H1 (cell line): Measurements from ENCODE around the gene INAFM2. TPM values are rescaled to one million over a fixed set of nuclear protein-coding genes. Genes with fewer than 3 reads are reported as not detected.
A peak's percentile ranks its signal among the peaks of the same experiment; 100 is the strongest.

Experiments
- CTCF ChIA-PET: fragments of 300-600 bp; sonication (Branson Sonifier 250); formaldehyde crosslinking; loops from one replicate; lab custom pipeline; 2021; ENCODE audit not compliant: partially characterized antibody; lab: Charles Lee
- POLR2A ChIA-PET: fragments of 300-600 bp; sonication (Branson Sonifier 250); formaldehyde crosslinking; loops from one replicate; lab custom pipeline; 2021; ENCODE audit warnings: inconsistent platforms; ENCODE audit not compliant: partially characterized antibody; lab: Charles Lee
- DNase-seq, 2 experiments: peaks; one replicate each; pipeline versions ENCODE4 v3.0.0 to v3.0.0-alpha.2; 2010 to 2022; ENCODE audit warnings: low spot score in 2 of 2, low read depth in 1 of 2, mixed read lengths in 1 of 2
- FAIRE-seq: peaks from 2 replicates; lab custom pipeline; 2011; peaks lifted over from hg19 to GRCh38; lab: Jason Lieb, UNC
- H2AFZ ChIP-seq: 2 replicates; pipeline ENCODE4 v1.8.1; 2012; ENCODE audit warnings: low read length, inconsistent platforms
- H2AK5ac ChIP-seq: 2 replicates; pipeline ENCODE4 v1.6.1; 2013; ENCODE audit warnings: low read depth, low read length
- H2BK120ac ChIP-seq: replicated peaks from 2 replicates; pipeline ENCODE3; 2013; ENCODE audit warnings: low read depth, low read length, inconsistent platforms
- H2BK12ac ChIP-seq: 2 replicates; pipeline ENCODE4 v1.6.1; 2013; ENCODE audit warnings: low read depth, low read length
- H2BK15ac ChIP-seq: 2 replicates; pipeline ENCODE4 v1.6.1; 2013; ENCODE audit warnings: low read length
- H2BK20ac ChIP-seq: 2 replicates; pipeline ENCODE4 v1.6.1; 2013; ENCODE audit warnings: low read length
- H2BK5ac ChIP-seq: 2 replicates; pipeline ENCODE4 v1.6.1; 2013; ENCODE audit warnings: low read depth, low read length
- H3K14ac ChIP-seq: 2 replicates; pipeline ENCODE4 v1.6.1; 2013; ENCODE audit warnings: inconsistent platforms; ENCODE audit not compliant: insufficient read length
- H3K18ac ChIP-seq: 2 replicates; pipeline ENCODE4 v1.6.1; 2013; ENCODE audit warnings: low read length; ENCODE audit errors: extremely low read depth
- H3K23ac ChIP-seq: 2 replicates; pipeline ENCODE4 v1.6.1; 2013; ENCODE audit warnings: inconsistent platforms; ENCODE audit not compliant: insufficient read length
- H3K23me2 ChIP-seq: 2 replicates; pipeline ENCODE4 v1.6.1; 2013; ENCODE audit warnings: low read depth, low read length
- H3K27ac ChIP-seq: 2 replicates; pipeline ENCODE4 v1.6.1; 2011; ENCODE audit warnings: low read depth, low read length, inconsistent platforms
- H3K27me3 ChIP-seq, 4 experiments: replicated peaks in 1 of 4; 1 replicate in 1 of 4; 2 replicates in 3 of 4; pipeline versions ENCODE4 v1.6.1 to v1.8.1; 2011 to 2013; ENCODE audit warnings: low read length in 3 of 4, mild to moderate bottlenecking in 3 of 4, inconsistent platforms in 2 of 4, mixed read lengths in 2 of 4, moderate library complexity in 1 of 4; ENCODE audit not compliant: control insufficient read depth in 3 of 4, insufficient read depth in 3 of 4; ENCODE audit errors: extremely low read depth in 1 of 4
- H3K36me3 ChIP-seq, 4 experiments: 2 replicates each; pipeline versions ENCODE4 v1.6.1 to v1.8.1; 2011 to 2013; ENCODE audit warnings: mild to moderate bottlenecking in 4 of 4, low read length in 3 of 4, moderate library complexity in 2 of 4, control low read depth in 1 of 4, inconsistent platforms in 1 of 4; ENCODE audit not compliant: insufficient read depth in 4 of 4, control insufficient read depth in 2 of 4
- H3K4ac ChIP-seq: replicated peaks from 2 replicates; pipeline ENCODE3; 2013; ENCODE audit warnings: low read length, low read depth, mixed read lengths, inconsistent platforms; ENCODE audit not compliant: insufficient read length
- H3K4me1 ChIP-seq, 4 experiments: replicated peaks in 1 of 4; 1 replicate in 1 of 4; 2 replicates in 3 of 4; pipeline versions ENCODE4 v1.6.1 to v1.8.1; 2011 to 2013; ENCODE audit warnings: low read length in 3 of 4, inconsistent platforms in 2 of 4, mixed read lengths in 1 of 4; ENCODE audit not compliant: insufficient read depth in 4 of 4, control insufficient read depth in 3 of 4
- H3K4me2 ChIP-seq, 2 experiments: 2 replicates each; pipeline versions ENCODE4 v1.6.1 to v1.8.1; 2011 to 2013; ENCODE audit warnings: low read depth in 2 of 2, low read length in 2 of 2, control low read depth in 1 of 2, inconsistent platforms in 1 of 2, mild to moderate bottlenecking in 1 of 2; ENCODE audit not compliant: insufficient read depth in 1 of 2
- H3K4me3 ChIP-seq, 4 experiments: fragments of 200-600, 300-600 bp in 1 of 4; sonication (generic), shearing (Covaris generic), sonication (Bioruptor Twin) in 1 of 4; 2 replicates each; pipeline versions ENCODE4 v1.5.1 to v1.8.1; 2011 to 2016; ENCODE audit warnings: low read length in 4 of 4, low read depth in 3 of 4, control low read depth in 2 of 4, inconsistent platforms in 2 of 4, mild to moderate bottlenecking in 2 of 4, mixed read lengths in 1 of 4, moderate library complexity in 1 of 4; ENCODE audit not compliant: insufficient read depth in 2 of 4; ENCODE audit errors: extremely low read depth in 1 of 4
- H3K56ac ChIP-seq: replicated peaks from 2 replicates; pipeline ENCODE3; 2013; ENCODE audit warnings: low read depth, mild to moderate bottlenecking, mixed read lengths, low read length, inconsistent platforms; ENCODE audit not compliant: insufficient read length
- H3K79me1 ChIP-seq: 2 replicates; pipeline ENCODE4 v1.6.1; 2013; ENCODE audit warnings: low read depth, low read length, control low read depth
- H3K79me2 ChIP-seq, 2 experiments: 2 replicates each; pipeline versions ENCODE4 v1.6.1 to v1.8.1; 2012 to 2013; ENCODE audit warnings: low read length in 2 of 2, mild to moderate bottlenecking in 2 of 2, inconsistent platforms in 1 of 2; ENCODE audit not compliant: insufficient read depth in 2 of 2, control insufficient read depth in 1 of 2
- H3K9ac ChIP-seq, 4 experiments: replicated peaks in 1 of 4; 1 replicate in 1 of 4; 2 replicates in 3 of 4; pipeline versions ENCODE4 v1.6.1 to v1.8.1; 2011 to 2013; ENCODE audit warnings: low read depth in 3 of 4, low read length in 3 of 4, control low read depth in 2 of 4, mild to moderate bottlenecking in 2 of 4, moderate library complexity in 2 of 4, inconsistent platforms in 1 of 4; ENCODE audit errors: extremely low read depth in 1 of 4
- H3K9me3 ChIP-seq, 2 experiments: 2 replicates each; pipeline versions ENCODE4 v1.6.1 to v1.8.1; 2012 to 2013; ENCODE audit warnings: mild to moderate bottlenecking in 2 of 2, moderate library complexity in 2 of 2, control low read depth in 1 of 2, inconsistent platforms in 1 of 2, low read depth in 1 of 2, low read length in 1 of 2, mixed read lengths in 1 of 2; ENCODE audit not compliant: insufficient read depth in 2 of 2
- H4K20me1 ChIP-seq, 2 experiments: replicated peaks in 1 of 2; 2 replicates each; pipeline versions ENCODE3 to v1.8.1; 2011 to 2013; ENCODE audit warnings: inconsistent platforms in 2 of 2, low read length in 2 of 2, mild to moderate bottlenecking in 1 of 2; ENCODE audit not compliant: insufficient read depth in 2 of 2, control insufficient read depth in 1 of 2
- H4K5ac ChIP-seq: 2 replicates; pipeline ENCODE4 v1.6.1; 2013; ENCODE audit warnings: low read length, low read depth, mixed read lengths, inconsistent platforms; ENCODE audit not compliant: insufficient read length
- H4K8ac ChIP-seq: 2 replicates; pipeline ENCODE4 v1.8.0; 2013; ENCODE audit warnings: mild to moderate bottlenecking, moderate library complexity, low read length, inconsistent platforms; ENCODE audit not compliant: insufficient read depth; ENCODE audit errors: extremely low read depth
- H4K91ac ChIP-seq: replicated peaks from 2 replicates; pipeline ENCODE3; 2013; ENCODE audit warnings: low read length, mixed read lengths, inconsistent platforms; ENCODE audit not compliant: insufficient read length
- CTBP2 ChIP-seq: IDR thresholded peaks from 2 replicates; pipeline ENCODE4 v1.7.0; 2011; ENCODE audit warnings: borderline replicate concordance, mild to moderate bottlenecking, moderate library complexity, mixed read lengths, low read length; ENCODE audit not compliant: insufficient read depth, insufficient read length
- E2F6 ChIP-seq: IDR thresholded peaks from 2 replicates; pipeline ENCODE4 v1.6.1; 2012; ENCODE audit warnings: inconsistent platforms
- TCF12 ChIP-seq: IDR thresholded peaks from 2 replicates; pipeline ENCODE4 v1.6.1; 2011; ENCODE audit warnings: low read depth, mild to moderate bottlenecking, low read length
- WGBS, 2 experiments: shearing (Covaris generic) in 1 of 2; methylation state at CpG; one replicate each; pipeline versions ENCODE4 v1.1.6 to v1.1.7; 2013 to 2015; ENCODE audit warnings: low lambda C conversion rate in 2 of 2, mixed read lengths in 2 of 2, inconsistent platforms in 1 of 2, low coverage in 1 of 2, missing lambda C conversion rate in 1 of 2; ENCODE audit not compliant: insufficient replicate concordance in 2 of 2, insufficient coverage in 1 of 2, insufficient read length in 1 of 2; ENCODE audit errors: extremely low coverage in 1 of 2, missing lambda C conversion rate in 1 of 2; 5-methylcytosine and 5-hydroxymethylcytosine counted together
- polyA plus RNA-seq, 7 experiments: library from polyadenylated mRNA; depleted of rRNA in 3 of 7; stranded (reverse) in 5 of 7; unstranded in 2 of 7; fragments of >200 nt in 5 of 7; fragments of 200-250 nt in 2 of 7; gene quantifications; 1 replicate in 5 of 7; 2 replicates in 1 of 7; 4 replicates in 1 of 7; pipeline versions ENCODE4 v1.2.1 to v1.2.3, GENCODE V29; 2011 to 2013; ENCODE audit warnings: missing spikeins in 2 of 7, mixed read lengths in 2 of 7
- total RNA-seq: library from RNA; stranded (reverse); fragmentation: NEBNext Ultra II Directional; extraction: Animal tissue kit (Norgen Biotek cat#: 25700); gene quantifications from 2 replicates; pipeline ENCODE4 v1.2.1, GENCODE V29; 2021

The INAFM2 gene
- total and polyA plus RNA-seq, 2 of the 8 experiments (the other 6 are each of a cell fraction or from before 2014, with no cell fraction given): 15.3 to 35.1 TPM

- 0 out of 2 replicates have a peak overlapping the region, but pooled peaks have one; percentile 67 for H2BK15ac ChIP-seq
- no peaks in the 10 kb centered on the region for H3K79me2 ChIP-seq
- FAIRE-seq (no peak), DNase-seq (no peak)
- H3K4ac ChIP-seq: no peak overlapping the region
- no peak overlapping the region for H2BK120ac ChIP-seq
- H3K23me2 ChIP-seq: no peaks in the 10 kb centered on the region
- 77% methylated on average over 9 of the region's 10 CpGs; no CpG with 5 or more reads in 1 of the 2 experiments for WGBS, 2 experiments
- no peaks in the 10 kb centered on the region for H3K36me3 ChIP-seq
- H3K56ac ChIP-seq: no peak overlapping the region
- H2BK20ac ChIP-seq: no peak overlapping the region
- H3K9ac ChIP-seq: no peak overlapping the region
- ChIA-PET CTCF (interaction anchor here (0.7 to 27.4 kb wide), 20 partner anchors 8 to 164 kb away, joined by 3 to 584 read pairs (median 8); partner anchors contain the start of genes ANKRD63, DISP2, INAFM2 and KNSTRN), POLR2A (interaction anchor here (1.3 to 2.5 kb wide), 4 partner anchors 9 to 77 kb away, joined by 4 to 8 read pairs (median 6); no protein-coding TSS in a partner anchor)
- H3K27ac ChIP-seq: no peak overlapping the region
- H3K27me3 ChIP-seq: 0 out of 7 replicates have a peak, but pooled peaks cover 0 to 2% (median 0%) of the 10 kb centered on the region in 4 experiments
- no peak overlapping the region for H3K23ac ChIP-seq
- no peak overlapping the region for H3K4me3 ChIP-seq
- no peak overlapping the region for H2BK12ac ChIP-seq
- peaks cover 0 to 18% (median 12%) of the 10 kb centered on the region in 4 experiments; a peak in 6 of 7 replicates for H3K4me1 ChIP-seq
- H2AK5ac ChIP-seq: no peak overlapping the region
- H3K9me3 ChIP-seq: no peaks in the 10 kb centered on the region
- no peak overlapping the region for H4K5ac ChIP-seq
- H3K4me2 ChIP-seq: no peak overlapping the region
- H2BK5ac ChIP-seq: no peak overlapping the region
- H3K18ac ChIP-seq: no peak overlapping the region
- H3K14ac ChIP-seq: no peak overlapping the region
- H3K79me1 ChIP-seq: no peaks in the 10 kb centered on the region
- H2AFZ ChIP-seq: no peak overlapping the region
- H4K8ac ChIP-seq: no peak overlapping the region
- TF ChIP-seq CTBP2: no peak
- TF ChIP-seq E2F6: no peak
- TF ChIP-seq TCF12: no peak
- H4K20me1 ChIP-seq: no peaks in the 10 kb centered on the region
- no peak overlapping the region for H4K91ac ChIP-seq
Measured at GRCh38 chr15:40343512-40343911, 20.0 kb downstream of the INAFM2 start.
